ENCODE measurements around the gene PCDHAC2.

Gene PCDHAC2

DNA sequence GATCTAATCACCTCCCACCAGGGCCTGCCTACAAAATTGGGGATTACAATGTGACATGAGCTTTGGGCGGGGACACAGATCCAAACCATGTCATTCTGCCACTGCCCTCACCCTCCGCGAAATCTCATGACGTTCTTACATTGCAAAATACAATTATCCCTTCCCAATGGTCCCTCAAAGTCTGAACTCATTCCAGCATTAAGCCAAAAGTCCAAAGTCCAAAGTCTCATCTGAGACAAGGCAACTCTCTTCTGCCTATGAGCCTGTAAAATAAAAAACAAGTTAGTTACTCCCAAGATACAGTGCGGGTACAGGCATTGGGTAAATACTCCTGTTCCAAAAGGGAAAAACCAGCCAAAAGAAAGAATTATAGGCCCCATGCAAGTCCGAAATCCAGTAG, 14.6 kb upstream of the PCDHAC2 start:
- no peak for TF ChIP-seq FOXP2 (optimal IDR thresholded peaks at IDR 0.05; ENCODE audit: control extremely low read depth, extremely low read length, insufficient read depth)
- no peak for TF ChIP-seq POLR2AphosphoS5 (IDR thresholded peaks at IDR 0.05; ENCODE audit: borderline replicate concordance, low read depth, low read length)
- no peak for TF ChIP-seq EZH2 (IDR thresholded peaks at IDR 0.05)
- DNase-seq (ENCODE audit: low read depth, low spot score): no peak
- no peaks in the 10 kb centered on the region for H3K9me3 ChIP-seq (ENCODE audit: low read depth, low read length)
- no peaks in the 10 kb centered on the region for H3K36me3 ChIP-seq (ENCODE audit: insufficient read depth, low read length)
- H3K9ac ChIP-seq (ENCODE audit: insufficient read length): no peak overlapping the region
- no peak overlapping the region for H3K27ac ChIP-seq
- no peak overlapping the region for H3K4me3 ChIP-seq

DNA sequence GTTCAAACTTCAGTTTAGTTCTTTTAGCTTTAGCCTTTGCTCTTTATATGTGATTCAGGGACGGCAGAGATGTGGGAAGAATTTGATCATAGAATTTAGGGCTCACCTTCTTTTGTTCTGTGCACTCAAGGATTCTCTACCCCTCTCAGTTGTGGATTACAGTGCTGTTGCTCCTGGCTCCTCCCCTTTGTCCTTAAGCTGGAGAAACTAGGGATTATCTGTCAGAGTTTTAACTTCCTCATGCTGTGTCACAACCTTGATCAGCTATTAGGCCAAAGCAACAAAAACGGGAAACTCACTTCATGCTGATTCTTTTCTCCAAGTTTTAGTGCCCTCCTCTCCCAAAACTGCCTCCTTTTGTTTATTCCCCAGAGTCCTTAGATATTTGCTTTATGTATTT, 13.0 kb upstream of the PCDHAC2 start:
- no peaks in the 10 kb centered on the region for H3K9me3 ChIP-seq (ENCODE audit: low read depth, low read length)
- TF ChIP-seq FOXP2 (optimal IDR thresholded peaks at IDR 0.05; ENCODE audit: control extremely low read depth, extremely low read length, insufficient read depth) (no peak), POLR2AphosphoS5 (IDR thresholded peaks at IDR 0.05; ENCODE audit: borderline replicate concordance, low read depth, low read length) (no peak), EZH2 (IDR thresholded peaks at IDR 0.05) (no peak)
- DNase-seq (ENCODE audit: low read depth, low spot score): no peak
- H3K36me3 ChIP-seq (ENCODE audit: insufficient read depth, low read length): no peaks in the 10 kb centered on the region
- H3K9ac ChIP-seq (ENCODE audit: insufficient read length): no peak overlapping the region
- H3K4me3 ChIP-seq: no peak overlapping the region
- H3K27ac ChIP-seq: no peak overlapping the region

DNA sequence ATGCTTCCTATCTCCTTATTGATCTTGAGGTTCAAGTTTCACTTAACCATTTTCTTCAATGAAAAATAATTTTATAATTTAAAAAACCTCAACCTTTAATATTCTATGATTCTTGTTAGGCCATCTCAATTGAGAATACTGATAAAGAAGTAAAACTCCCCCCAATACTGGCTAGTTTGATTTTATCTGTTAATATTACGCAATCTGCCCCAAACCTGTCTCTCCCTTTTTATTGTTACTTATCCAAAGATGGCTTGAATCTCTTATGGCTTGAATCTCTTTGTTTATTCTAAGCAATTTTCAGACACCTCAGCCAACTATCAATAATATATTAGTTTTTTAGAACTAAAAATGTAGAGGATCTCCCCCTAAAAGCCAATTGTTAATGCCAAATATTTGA, 4.1 kb upstream of the PCDHAC2 start:
- no peak overlapping the region for H3K27ac ChIP-seq
- H3K9ac ChIP-seq (ENCODE audit: insufficient read length): no peak overlapping the region
- no peaks in the 10 kb centered on the region for H3K9me3 ChIP-seq (ENCODE audit: low read depth, low read length)
- TF ChIP-seq POLR2AphosphoS5 (IDR thresholded peaks at IDR 0.05; ENCODE audit: borderline replicate concordance, low read depth, low read length): no peak
- no peak for TF ChIP-seq EZH2 (IDR thresholded peaks at IDR 0.05)
- TF ChIP-seq FOXP2 (optimal IDR thresholded peaks at IDR 0.05; ENCODE audit: control extremely low read depth, extremely low read length, insufficient read depth): no peak
- H3K36me3 ChIP-seq (ENCODE audit: insufficient read depth, low read length): no peaks in the 10 kb centered on the region
- DNase-seq (ENCODE audit: low read depth, low spot score): no peak
- no peak overlapping the region for H3K4me3 ChIP-seq

DNA sequence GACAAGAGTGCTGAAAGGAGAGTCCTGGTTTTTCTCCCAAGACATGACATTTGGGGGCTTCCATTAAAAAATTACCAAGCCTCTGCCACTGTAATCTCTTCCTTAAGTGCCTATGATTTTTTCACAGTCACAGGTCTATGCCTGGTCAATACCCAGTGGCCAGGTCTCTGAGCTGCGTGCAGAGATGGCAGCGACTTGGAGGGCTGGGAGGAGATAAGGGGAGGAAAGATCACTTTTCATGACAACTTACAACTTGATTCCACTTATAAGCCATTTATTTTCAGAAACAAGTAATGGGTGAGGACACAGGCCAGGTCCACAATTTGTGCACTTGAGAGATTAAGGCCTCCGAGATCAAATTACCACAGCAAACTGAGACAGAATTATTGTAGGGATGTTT, 1.9 kb upstream of the PCDHAC2 start:
- no peak overlapping the region for H3K27ac ChIP-seq

DNA sequence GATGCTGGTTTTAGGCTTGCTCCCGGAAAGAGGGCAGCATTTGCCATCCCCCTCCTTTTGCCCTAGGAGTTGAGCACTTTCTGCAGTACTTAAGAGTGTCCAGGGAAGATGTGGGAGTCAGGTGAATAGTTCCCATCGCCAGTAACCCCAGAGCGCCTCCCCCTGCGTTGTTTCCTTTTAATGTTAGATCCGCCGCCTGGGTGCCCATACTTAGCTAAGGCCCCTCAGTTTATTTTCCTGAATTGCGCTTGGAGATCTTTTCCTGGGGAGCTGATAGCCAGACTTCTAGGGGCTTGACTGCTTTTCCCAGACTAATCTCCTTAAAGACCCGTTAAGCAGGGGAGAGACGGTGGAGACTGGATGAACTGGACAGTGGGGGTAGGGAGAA, 377 bp upstream of the PCDHAC2 start:
- Histone ChIP-seq H3K36me3 (ENCODE audit: insufficient read depth, low read length) (no peaks in the 10 kb centered on the region), H3K4me3 (peak overlapping the region; percentile 79), H3K27ac (peak overlapping the region; percentile 47; the same call in 1 of the 2 replicates), H3K9ac (ENCODE audit: insufficient read length) (peak overlapping the region; percentile 72), H3K9me3 (ENCODE audit: low read depth, low read length) (no peaks in the 10 kb centered on the region)
- DNase-seq (ENCODE audit: low read depth, low spot score): no peak
- no peak for TF ChIP-seq FOXP2 (optimal IDR thresholded peaks at IDR 0.05; ENCODE audit: control extremely low read depth, extremely low read length, insufficient read depth)
- TF ChIP-seq POLR2AphosphoS5 (IDR thresholded peaks at IDR 0.05; ENCODE audit: borderline replicate concordance, low read depth, low read length): no peak
- TF ChIP-seq EZH2 (IDR thresholded peaks at IDR 0.05): no peak

More for the DNA sequence above, 1.9 kb upstream of the PCDHAC2 start:
- Histone ChIP-seq H3K9me3 (ENCODE audit: low read depth, low read length) (no peaks in the 10 kb centered on the region), H3K9ac (ENCODE audit: insufficient read length) (no peak overlapping the region), H3K36me3 (ENCODE audit: insufficient read depth, low read length) (no peaks in the 10 kb centered on the region), H3K4me3 (no peak overlapping the region)
- TF ChIP-seq EZH2 (IDR thresholded peaks at IDR 0.05) (no peak), FOXP2 (optimal IDR thresholded peaks at IDR 0.05; ENCODE audit: control extremely low read depth, extremely low read length, insufficient read depth) (no peak), POLR2AphosphoS5 (IDR thresholded peaks at IDR 0.05; ENCODE audit: borderline replicate concordance, low read depth, low read length) (no peak)
- DNase-seq (ENCODE audit: low read depth, low spot score): no peak

DNA sequence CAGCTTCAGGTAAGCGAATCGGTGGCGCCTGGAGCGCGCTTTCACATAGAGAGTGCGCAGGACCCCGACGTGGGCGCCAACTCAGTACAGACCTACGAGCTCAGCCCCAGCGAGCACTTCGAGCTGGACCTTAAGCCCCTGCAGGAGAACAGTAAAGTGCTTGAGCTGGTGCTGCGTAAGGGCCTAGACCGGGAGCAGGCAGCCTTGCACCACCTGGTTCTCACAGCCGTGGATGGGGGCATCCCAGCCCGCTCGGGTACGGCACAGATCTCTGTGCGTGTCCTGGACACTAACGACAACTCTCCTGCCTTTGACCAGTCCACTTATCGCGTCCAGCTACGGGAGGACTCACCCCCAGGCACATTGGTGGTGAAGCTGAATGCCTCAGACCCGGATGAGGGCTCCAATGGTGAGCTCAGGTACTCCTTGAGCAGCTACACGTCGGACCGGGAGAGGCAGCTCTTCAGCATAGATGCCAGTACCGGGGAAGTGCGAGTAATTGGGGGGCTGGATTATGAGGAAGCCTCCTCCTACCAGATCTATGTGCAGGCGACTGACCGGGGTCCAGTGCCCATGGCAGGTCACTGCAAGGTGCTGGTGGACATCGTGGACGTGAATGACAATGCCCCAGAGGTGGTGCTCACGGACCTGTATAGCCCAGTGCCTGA, 1.1 kb downstream of the PCDHAC2 start:
- no peaks in the 10 kb centered on the region for H3K36me3 ChIP-seq (ENCODE audit: insufficient read depth, low read length)
- H3K9ac ChIP-seq (ENCODE audit: insufficient read length): no peak overlapping the region
- H3K4me3 ChIP-seq: peak overlapping the region; percentile 79; the same call in 1 of the 2 replicates
- H3K27ac ChIP-seq: no peak overlapping the region
- no peaks in the 10 kb centered on the region for H3K9me3 ChIP-seq (ENCODE audit: low read depth, low read length)
- TF ChIP-seq POLR2AphosphoS5 (IDR thresholded peaks at IDR 0.05; ENCODE audit: borderline replicate concordance, low read depth, low read length): no peak
- TF ChIP-seq FOXP2 (optimal IDR thresholded peaks at IDR 0.05; ENCODE audit: control extremely low read depth, extremely low read length, insufficient read depth): no peak
- no peak for TF ChIP-seq EZH2 (IDR thresholded peaks at IDR 0.05)
- DNase-seq (ENCODE audit: low read depth, low spot score): no peak

DNA sequence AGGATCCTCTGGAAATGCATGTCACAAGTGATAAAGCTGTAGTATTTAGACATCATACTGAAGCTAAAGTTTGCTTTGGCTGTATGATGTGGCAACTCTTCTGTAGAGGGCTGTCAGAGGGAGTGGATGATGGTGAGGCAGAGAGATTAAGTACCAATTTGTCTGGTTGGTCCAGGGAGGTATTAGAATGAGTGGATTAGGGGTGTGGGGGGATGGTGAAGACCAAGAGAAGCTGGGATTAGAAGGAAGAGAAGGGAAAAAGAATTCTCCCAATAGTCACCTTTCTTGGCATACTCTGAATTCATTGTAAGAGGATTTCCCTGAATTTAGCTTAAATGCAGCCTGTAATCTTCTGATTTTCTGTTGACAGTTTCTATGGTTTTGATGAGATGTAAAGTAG, 3.6 kb downstream of the PCDHAC2 start:
- Histone ChIP-seq H3K27ac (no peak overlapping the region), H3K9me3 (ENCODE audit: low read depth, low read length) (no peaks in the 10 kb centered on the region), H3K4me3 (peak overlapping the region; percentile 47), H3K36me3 (ENCODE audit: insufficient read depth, low read length) (no peaks in the 10 kb centered on the region), H3K9ac (ENCODE audit: insufficient read length) (no peak overlapping the region)
- DNase-seq (ENCODE audit: low read depth, low spot score): no peak
- no peak for TF ChIP-seq POLR2AphosphoS5 (IDR thresholded peaks at IDR 0.05; ENCODE audit: borderline replicate concordance, low read depth, low read length)
- TF ChIP-seq FOXP2 (optimal IDR thresholded peaks at IDR 0.05; ENCODE audit: control extremely low read depth, extremely low read length, insufficient read depth): no peak
- TF ChIP-seq EZH2 (IDR thresholded peaks at IDR 0.05): no peak

DNA sequence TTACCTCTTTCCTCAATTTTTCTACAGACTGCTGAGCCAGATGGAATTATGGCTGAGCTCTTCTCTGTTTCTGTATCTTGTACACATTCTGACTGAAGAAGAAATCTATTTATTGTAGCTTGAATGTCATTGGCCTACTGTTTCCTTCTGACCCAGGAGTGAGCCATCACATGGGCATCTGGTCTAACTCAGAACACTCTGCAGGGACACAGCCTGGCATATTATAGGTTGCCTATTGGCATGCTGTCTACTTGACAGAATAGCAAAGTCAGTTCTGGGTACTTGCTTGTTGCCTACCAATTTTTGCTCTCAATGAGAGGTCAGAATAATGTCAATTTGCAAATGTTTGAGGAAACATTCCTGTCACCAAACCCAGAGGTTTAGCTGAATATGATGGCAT, 7.3 kb downstream of the PCDHAC2 start:
- TF ChIP-seq FOXP2 (optimal IDR thresholded peaks at IDR 0.05; ENCODE audit: control extremely low read depth, extremely low read length, insufficient read depth) (no peak), POLR2AphosphoS5 (IDR thresholded peaks at IDR 0.05; ENCODE audit: borderline replicate concordance, low read depth, low read length) (no peak), EZH2 (IDR thresholded peaks at IDR 0.05) (no peak)
- DNase-seq (ENCODE audit: low read depth, low spot score): no peak
- Histone ChIP-seq H3K4me3 (no peak overlapping the region), H3K9ac (ENCODE audit: insufficient read length) (no peak overlapping the region), H3K9me3 (ENCODE audit: low read depth, low read length) (no peaks in the 10 kb centered on the region), H3K36me3 (ENCODE audit: insufficient read depth, low read length) (no peaks in the 10 kb centered on the region), H3K27ac (no peak overlapping the region)

DNA sequence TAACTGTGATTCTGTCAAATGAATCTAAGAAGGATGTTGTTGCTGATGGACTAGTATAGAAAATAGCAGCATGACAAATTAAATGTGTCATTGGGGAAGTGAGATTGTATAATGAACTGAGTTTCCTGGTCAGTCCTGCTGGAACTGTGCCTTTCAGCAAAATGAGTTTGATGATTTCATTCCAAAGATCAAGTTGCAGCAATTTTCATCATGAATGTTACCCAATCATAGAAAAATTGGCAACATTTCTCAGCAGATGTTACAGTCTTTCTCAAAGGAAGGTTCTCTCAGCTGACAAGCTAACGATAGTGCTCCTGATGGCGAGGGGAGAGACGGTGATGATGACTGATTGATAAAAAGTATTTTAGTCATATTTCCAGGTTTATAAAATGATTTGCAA, 10.7 kb downstream of the PCDHAC2 start:
- Histone ChIP-seq H3K27ac (peak overlapping the region; percentile 95), H3K36me3 (ENCODE audit: insufficient read depth, low read length) (peaks cover 4% of the 10 kb centered on the region; the same call in 1 of the 2 replicates), H3K9me3 (ENCODE audit: low read depth, low read length) (no peaks in the 10 kb centered on the region), H3K4me3 (peak overlapping the region; percentile 23), H3K9ac (ENCODE audit: insufficient read length) (peak overlapping the region; percentile 52)
- TF ChIP-seq POLR2AphosphoS5 (IDR thresholded peaks at IDR 0.05; ENCODE audit: borderline replicate concordance, low read depth, low read length): no peak
- DNase-seq (ENCODE audit: low read depth, low spot score): no peak
